GM10266 (cell line): ENCODE measurements around the gene LDLRAD4.

ENCODE experiments used
- DNase-seq: peaks from one replicate; pipeline ENCODE4 v3.0.0; 2012; ENCODE audit errors: extremely low spot score
- CTCF ChIP-seq: IDR thresholded peaks from 2 replicates; pipeline ENCODE4 v1.5.1; 2012; ENCODE audit warnings: mild to moderate bottlenecking, low read depth; ENCODE audit not compliant: control insufficient read depth, insufficient read depth; ENCODE audit errors: missing control alignments

The LDLRAD4 gene

GRCh38 chr18:13493079-13493478 is 274.5 kb downstream of the LDLRAD4 start:
- DNase-seq: no peak
- TF ChIP-seq CTCF: no peak

GRCh38 chr18:13493725-13494124 is 275.2 kb downstream of the LDLRAD4 start:
- TF ChIP-seq CTCF: no peak
- DNase-seq: no peak

GRCh38 chr18:13494871-13495445 is 276.4 kb downstream of the LDLRAD4 start:
- TF ChIP-seq CTCF: no peak
- no peak for DNase-seq

- no peak for TF ChIP-seq CTCF
- DNase-seq: no peak
These were observed 277.4 kb downstream of the LDLRAD4 start for GRCh38 chr18:13495961-13496360.

- DNase-seq: no peak
- no peak for TF ChIP-seq CTCF
These were observed 278.2 kb downstream of the LDLRAD4 start for GRCh38 chr18:13496691-13497281.

- TF ChIP-seq CTCF: no peak
- DNase-seq: no peak
These were observed 281.2 kb downstream of the LDLRAD4 start for GRCh38 chr18:13499803-13500202.

GRCh38 chr18:13500227-13500865 is 281.8 kb downstream of the LDLRAD4 start:
- no peak for DNase-seq
- TF ChIP-seq CTCF: no peak
